Effector memory CD4-positive, alpha-beta T cell (primary cell): ENCODE data around the gene PIM3.
A peak's percentile ranks its signal among the peaks of the same experiment; 100 is the strongest.
"Not testable (repeated sequence)": the region's sequence is repeated elsewhere in the genome, so short reads cannot be mapped to it uniquely, and the experiment has no call there.

Experiments
- DNase-seq, 3 donors: peaks; one replicate each; pipeline ENCODE4 v3.0.0-alpha.2; 2020
- H3K27ac ChIP-seq: 2 replicates; pipeline ENCODE4 v1.7.0; 2013; ENCODE audit warnings: mild to moderate bottlenecking, low read length, moderate library complexity; ENCODE audit not compliant: insufficient read depth, poor library complexity, severe bottlenecking
- H3K27me3 ChIP-seq: replicated peaks from 2 replicates; pipeline ENCODE4 v1.7.0; 2013; ENCODE audit warnings: mild to moderate bottlenecking, low read length; ENCODE audit not compliant: insufficient read depth, control insufficient read depth, poor library complexity, severe bottlenecking
- H3K36me3 ChIP-seq: 2 replicates; pipeline ENCODE4 v1.7.0; 2013; ENCODE audit warnings: mild to moderate bottlenecking, low read length, moderate library complexity; ENCODE audit not compliant: control insufficient read depth, insufficient read depth
- H3K4me1 ChIP-seq: 2 replicates; pipeline ENCODE4 v1.7.0; 2013; ENCODE audit warnings: low read length, mild to moderate bottlenecking; ENCODE audit not compliant: control insufficient read depth, insufficient read depth, poor library complexity, severe bottlenecking
- H3K4me3 ChIP-seq: 2 replicates; pipeline ENCODE4 v1.7.0; 2013; ENCODE audit warnings: low read length, low read depth, mild to moderate bottlenecking; ENCODE audit not compliant: insufficient read depth, poor library complexity, severe bottlenecking
- H3K9me3 ChIP-seq: 2 replicates; pipeline ENCODE4 v1.7.0; 2013; ENCODE audit warnings: mild to moderate bottlenecking, low read length, moderate library complexity; ENCODE audit not compliant: control insufficient read depth

Gene PIM3

GRCh38 chr22:49943405-49943765, 17.2 kb upstream of the PIM3 start:
- Histone ChIP-seq H3K4me1 (peaks cover 7% of the 10 kb centered on the region), H3K4me3 (no peak overlapping the region), H3K36me3 (no peaks in the 10 kb centered on the region), H3K9me3 (no peaks in the 10 kb centered on the region), H3K27me3 (no peaks in the 10 kb centered on the region), H3K27ac (no peak overlapping the region)
- DNase-seq, result no peak

- no peak for DNase-seq
- Histone ChIP-seq H3K27me3 (no peaks in the 10 kb centered on the region), H3K4me3 (no peak overlapping the region), H3K36me3 (no peaks in the 10 kb centered on the region), H3K4me1 (peaks cover 7% of the 10 kb centered on the region), H3K27ac (peak overlapping the region; percentile 71), H3K9me3 (no peaks in the 10 kb centered on the region)
Measured at GRCh38 chr22:49943771-49944398, 16.7 kb upstream of the PIM3 start.

- DNase-seq, result no peak
- Histone ChIP-seq H3K4me1 (peaks cover 7% of the 10 kb centered on the region), H3K27ac (peak overlapping the region; percentile 71), H3K27me3 (no peaks in the 10 kb centered on the region), H3K4me3 (no peak overlapping the region), H3K9me3 (no peaks in the 10 kb centered on the region), H3K36me3 (no peaks in the 10 kb centered on the region)
Measured at GRCh38 chr22:49944399-49944891, 16.1 kb upstream of the PIM3 start.

- peak; percentile 50 to 60 (median 58) for DNase-seq
- not testable (repeated sequence) for H3K27me3 ChIP-seq, H3K4me3 ChIP-seq, H3K9me3 ChIP-seq, H3K36me3 ChIP-seq, H3K4me1 ChIP-seq
- H3K27ac ChIP-seq, result peak overlapping the region; percentile 71
Measured at GRCh38 chr22:49945042-49945794, 15.4 kb upstream of the PIM3 start.

GRCh38 chr22:49946612-49947295, 13.8 kb upstream of the PIM3 start:
- peak overlapping the region; percentile 71 for H3K27ac ChIP-seq
- peaks cover 7% of the 10 kb centered on the region for H3K4me1 ChIP-seq
- no peaks in the 10 kb centered on the region for H3K9me3 ChIP-seq
- H3K27me3 ChIP-seq, result no peaks in the 10 kb centered on the region
- no peak for DNase-seq
- H3K36me3 ChIP-seq, result no peaks in the 10 kb centered on the region
- H3K4me3 ChIP-seq, result no peak overlapping the region

- no peaks in the 10 kb centered on the region for H3K9me3 ChIP-seq
- no peaks in the 10 kb centered on the region for H3K36me3 ChIP-seq
- no peak overlapping the region for H3K4me3 ChIP-seq
- peaks cover 7% of the 10 kb centered on the region for H3K4me1 ChIP-seq
- no peaks in the 10 kb centered on the region for H3K27me3 ChIP-seq
- DNase-seq, result no peak
- no peak overlapping the region for H3K27ac ChIP-seq
Measured at GRCh38 chr22:49947296-49947622, 13.3 kb upstream of the PIM3 start.

- H3K27ac ChIP-seq, result no peak overlapping the region
- no peaks in the 10 kb centered on the region for H3K27me3 ChIP-seq
- no peaks in the 10 kb centered on the region for H3K36me3 ChIP-seq
- peaks cover 7% of the 10 kb centered on the region for H3K4me1 ChIP-seq
- no peaks in the 10 kb centered on the region for H3K9me3 ChIP-seq
- H3K4me3 ChIP-seq, result no peak overlapping the region
- no peak for DNase-seq
Measured at GRCh38 chr22:49948116-49948957, 12.2 kb upstream of the PIM3 start.

- Histone ChIP-seq H3K36me3 (no peaks in the 10 kb centered on the region), H3K9me3 (no peaks in the 10 kb centered on the region), H3K27ac (no peak overlapping the region), H3K4me1 (peaks cover 7% of the 10 kb centered on the region), H3K27me3 (no peaks in the 10 kb centered on the region), H3K4me3 (no peak overlapping the region)
- DNase-seq, result no peak
Measured at GRCh38 chr22:49948958-49949913, 11.3 kb upstream of the PIM3 start.

- Histone ChIP-seq H3K27me3 (no peaks in the 10 kb centered on the region), H3K4me3 (no peak overlapping the region), H3K36me3 (no peaks in the 10 kb centered on the region), H3K4me1 (peaks cover 7% of the 10 kb centered on the region), H3K27ac (no peak overlapping the region), H3K9me3 (no peaks in the 10 kb centered on the region)
- no peak for DNase-seq
Measured at GRCh38 chr22:49949914-49950292, 10.7 kb upstream of the PIM3 start.
